Activated CD4-positive, alpha-beta T cell treated with anti-CD3 and anti-CD28 coated beads for 1 hour (primary cell): ENCODE results near the gene KDM4B.
"Not testable (repeated sequence)": the region's sequence is repeated elsewhere in the genome, so short reads cannot be mapped to it uniquely, and the experiment has no call there.

Source experiments
- DNase-seq: peaks from one replicate; pipeline ENCODE4 v3.0.0-alpha.2; 2020

KDM4B gene

GRCh38 chr19:5154799-5155426 lies 186.0 kb downstream of the KDM4B start:
- DNase-seq, result no peak

GRCh38 chr19:5155586-5156210 lies 186.8 kb downstream of the KDM4B start:
- DNase-seq, result no peak

- no peak for DNase-seq
These were observed 187.5 kb downstream of the KDM4B start for GRCh38 chr19:5156231-5156986.

GRCh38 chr19:5157186-5157585 lies 188.3 kb downstream of the KDM4B start:
- no peak for DNase-seq

GRCh38 chr19:5158549-5159134 lies 189.7 kb downstream of the KDM4B start:
- not testable (repeated sequence) for DNase-seq

GRCh38 chr19:5160158-5160795 lies 191.4 kb downstream of the KDM4B start:
- DNase-seq, result not testable (repeated sequence)

GRCh38 chr19:5164845-5165696 lies 196.2 kb downstream of the KDM4B start:
- DNase-seq, result not testable (repeated sequence)

GRCh38 chr19:5165697-5166019 lies 196.7 kb downstream of the KDM4B start:
- no peak for DNase-seq

- DNase-seq, result no peak
These were observed 197.3 kb downstream of the KDM4B start for GRCh38 chr19:5166262-5166661.

- DNase-seq, result peak; percentile 21
These were observed 201.4 kb downstream of the KDM4B start for GRCh38 chr19:5170329-5170745.

GRCh38 chr19:5171711-5172110 lies 202.8 kb downstream of the KDM4B start:
- no peak for DNase-seq

GRCh38 chr19:5172859-5173630 lies 204.1 kb downstream of the KDM4B start:
- no peak for DNase-seq

- no peak for DNase-seq
These were observed 205.1 kb downstream of the KDM4B start for GRCh38 chr19:5173993-5174392.

GRCh38 chr19:5177745-5178450 lies 209.0 kb downstream of the KDM4B start:
- no peak for DNase-seq

GRCh38 chr19:5178841-5179240 lies 209.9 kb downstream of the KDM4B start:
- no peak for DNase-seq

- DNase-seq, result no peak
These were observed 210.3 kb downstream of the KDM4B start for GRCh38 chr19:5179256-5179655.

GRCh38 chr19:5181329-5181728 lies 212.4 kb downstream of the KDM4B start:
- no peak for DNase-seq

GRCh38 chr19:5182751-5183150 lies 213.8 kb downstream of the KDM4B start:
- no peak for DNase-seq

- DNase-seq, result no peak
These were observed 214.7 kb downstream of the KDM4B start for GRCh38 chr19:5183616-5184015.

GRCh38 chr19:5184930-5185329 lies 216.0 kb downstream of the KDM4B start:
- no peak for DNase-seq
